Measurements from ENCODE around the gene POR.

Gene POR

DNA sequence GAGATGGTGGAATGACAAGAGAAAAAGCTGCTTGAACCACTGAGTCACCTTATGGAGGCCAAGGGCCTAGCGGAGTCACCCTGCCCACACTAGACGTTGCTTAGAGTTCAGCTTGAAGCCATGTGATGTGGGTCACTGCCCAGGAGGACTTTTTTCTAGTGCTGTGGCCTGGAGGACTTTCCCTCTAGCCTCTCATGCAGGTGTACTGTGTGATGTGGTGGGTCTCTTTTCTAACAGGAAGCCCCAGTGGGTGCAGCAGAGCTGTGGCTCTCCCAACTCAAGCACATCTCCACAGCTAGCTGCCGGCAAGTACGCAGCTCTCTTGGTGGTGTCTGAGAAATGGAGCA, 13.6 kb downstream of the POR start:
- Histone ChIP-seq H3K4ac (ENCODE audit: low read length) (no peak overlapping the region), H3K14ac (ENCODE audit: low read length) (no peak overlapping the region), H3K9me3 (replicated peaks in 1 of 2; ENCODE audit: control insufficient read depth in 2 of 2, insufficient read depth in 1 of 2, low read depth in 1 of 2, low read length in 2 of 2) (peaks cover 5% of the 10 kb centered on the region in 2 donors), H2BK120ac (ENCODE audit: low read depth, low read length) (no peak overlapping the region), H2AK5ac (ENCODE audit: low read depth, low read length) (no peak overlapping the region), H3K27ac (replicated peaks; ENCODE audit: low read length) (no peak overlapping the region), H3K36me3 (replicated peaks in 1 of 2; ENCODE audit: control insufficient read depth in 2 of 2, insufficient read depth in 2 of 2, low read length in 2 of 2) (peaks cover 2 to 7% of the 10 kb centered on the region in 2 donors), H2BK12ac (ENCODE audit: low read length) (no peak overlapping the region), H3K4me2 (ENCODE audit: insufficient read depth, low read length, poor library complexity, severe bottlenecking) (no peak overlapping the region), H4K8ac (ENCODE audit: low read depth, low read length) (no peak overlapping the region), H3K27me3 (ENCODE audit: control insufficient read depth in 3 of 3, insufficient read depth in 3 of 3, low read depth in 1 of 3, low read length in 3 of 3) (no peaks in the 10 kb centered on the region), H3K79me1 (ENCODE audit: low read depth, low read length) (peaks cover 2% of the 10 kb centered on the region), H3K18ac (ENCODE audit: low read length) (no peak overlapping the region), H2AFZ (ENCODE audit: low read length) (no peak overlapping the region), H3K23ac (ENCODE audit: low read depth, low read length, poor library complexity) (no peak overlapping the region), H3K4me3 (ENCODE audit: low read length in 2 of 2) (no peak overlapping the region), H2BK5ac (ENCODE audit: low read length) (no peak overlapping the region), H3K4me1 (ENCODE audit: control insufficient read depth in 2 of 2, insufficient read depth in 1 of 2, low read depth in 1 of 2, low read length in 2 of 2) (no peaks in the 10 kb centered on the region), H3K9ac (ENCODE audit: low read depth, low read length, poor library complexity) (no peak overlapping the region), H4K91ac (ENCODE audit: low read depth, low read length, poor library complexity) (no peak overlapping the region), H2BK15ac (ENCODE audit: low read length) (no peak overlapping the region)
- DNase-seq (ENCODE audit: low spot score): no peak
- no CpG with 5 or more reads among the region's 4 CpGs for WGBS, 2 donors (ENCODE audit: extremely low coverage in 2 of 2, insufficient read length in 2 of 2, insufficient replicate concordance in 1 of 2)

DNA sequence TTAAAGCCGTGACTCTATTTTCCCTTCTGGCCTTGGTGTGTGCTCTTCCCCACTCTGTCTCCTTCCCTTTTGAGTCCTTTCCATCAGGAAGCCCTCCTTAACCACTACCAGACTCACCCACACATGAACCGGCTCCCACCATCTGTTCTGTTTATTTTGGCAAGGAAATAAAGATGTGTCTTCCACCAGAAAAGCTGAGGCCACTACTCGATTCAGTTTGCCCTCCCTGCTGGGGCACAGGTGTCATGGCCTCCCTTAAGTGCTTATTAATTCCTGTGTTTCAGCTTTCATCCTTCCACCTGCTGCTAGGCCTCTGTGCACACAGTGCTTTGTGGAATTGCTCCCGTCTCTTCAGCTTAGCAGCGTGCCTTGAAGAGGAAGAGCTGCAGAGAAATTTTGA, 16.7 kb downstream of the POR start:
- no peak overlapping the region for H3K27ac ChIP-seq (replicated peaks; ENCODE audit: low read length)
- peaks cover 4 to 7% of the 10 kb centered on the region in 2 donors for H3K36me3 ChIP-seq (replicated peaks in 1 of 2; ENCODE audit: control insufficient read depth in 2 of 2, insufficient read depth in 2 of 2, low read length in 2 of 2)
- H3K4me2 ChIP-seq (ENCODE audit: insufficient read depth, low read length, poor library complexity, severe bottlenecking): no peak overlapping the region
- no peak overlapping the region for H3K18ac ChIP-seq (ENCODE audit: low read length)
- no peak overlapping the region for H3K14ac ChIP-seq (ENCODE audit: low read length)
- no peaks in the 10 kb centered on the region for H3K27me3 ChIP-seq (ENCODE audit: control insufficient read depth in 3 of 3, insufficient read depth in 3 of 3, low read depth in 1 of 3, low read length in 3 of 3)
- H3K4ac ChIP-seq (ENCODE audit: low read length): no peak overlapping the region
- no peak overlapping the region for H2BK12ac ChIP-seq (ENCODE audit: low read length)
- H4K8ac ChIP-seq (ENCODE audit: low read depth, low read length): no peak overlapping the region
- no peak for DNase-seq (ENCODE audit: low spot score)
- H4K91ac ChIP-seq (ENCODE audit: low read depth, low read length, poor library complexity): no peak overlapping the region
- no peak overlapping the region for H3K9ac ChIP-seq (ENCODE audit: low read depth, low read length, poor library complexity)
- H3K23ac ChIP-seq (ENCODE audit: low read depth, low read length, poor library complexity): no peak overlapping the region
- H3K9me3 ChIP-seq (replicated peaks in 1 of 2; ENCODE audit: control insufficient read depth in 2 of 2, insufficient read depth in 1 of 2, low read depth in 1 of 2, low read length in 2 of 2): peaks cover 7 to 11% of the 10 kb centered on the region in 2 donors
- no peaks in the 10 kb centered on the region for H3K4me1 ChIP-seq (ENCODE audit: control insufficient read depth in 2 of 2, insufficient read depth in 1 of 2, low read depth in 1 of 2, low read length in 2 of 2)
- H3K79me1 ChIP-seq (ENCODE audit: low read depth, low read length): peaks cover 3% of the 10 kb centered on the region
- H2BK120ac ChIP-seq (ENCODE audit: low read depth, low read length): no peak overlapping the region
- no CpG with 5 or more reads among the region's 5 CpGs for WGBS, 2 donors (ENCODE audit: extremely low coverage in 2 of 2, insufficient read length in 2 of 2, insufficient replicate concordance in 1 of 2)
- H2BK5ac ChIP-seq (ENCODE audit: low read length): no peak overlapping the region
- no peak overlapping the region for H2AK5ac ChIP-seq (ENCODE audit: low read depth, low read length)
- no peak overlapping the region for H3K4me3 ChIP-seq (ENCODE audit: low read length in 2 of 2)
- H2AFZ ChIP-seq (ENCODE audit: low read length): no peak overlapping the region
- no peak overlapping the region for H2BK15ac ChIP-seq (ENCODE audit: low read length)

DNA sequence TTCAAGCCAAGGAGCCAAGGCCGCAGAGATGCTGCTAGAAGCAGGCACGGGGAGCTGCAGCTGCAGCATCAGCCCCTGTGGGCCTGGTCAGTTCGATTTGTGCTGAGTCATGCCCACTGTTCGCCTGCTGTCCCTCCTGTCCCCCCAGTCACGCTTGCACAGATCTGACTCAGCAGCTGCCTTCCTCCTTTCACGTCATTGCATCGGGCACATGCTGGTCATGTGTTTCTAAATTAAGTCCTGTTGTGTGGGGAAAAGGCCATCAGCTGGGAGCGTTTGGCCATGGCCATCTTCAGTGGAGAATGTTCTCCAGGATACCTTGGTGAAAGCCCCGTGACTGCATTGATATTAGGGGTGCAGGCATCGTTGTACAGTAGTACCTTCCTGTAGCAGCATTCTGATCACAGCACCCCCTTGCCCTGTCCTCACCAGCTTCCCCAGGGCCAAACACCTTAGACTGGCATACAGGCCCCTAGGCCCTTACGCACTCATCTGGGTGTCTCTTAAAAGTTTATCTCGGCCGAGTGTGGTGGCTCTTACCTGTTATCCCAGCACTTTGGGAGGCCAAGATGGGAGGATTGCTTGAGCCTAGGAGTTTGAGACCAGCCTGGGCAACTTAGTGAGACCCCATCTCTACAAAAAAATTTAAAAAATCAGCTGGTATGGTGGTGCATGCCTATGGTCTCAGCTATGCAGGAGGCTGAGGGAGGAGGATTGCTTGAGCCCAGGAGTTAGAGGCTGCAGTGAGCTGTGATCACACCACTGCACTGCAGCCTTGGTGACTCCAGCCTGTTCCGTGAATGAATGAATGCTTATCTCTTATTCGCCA, 23.2 kb downstream of the POR start:
- peaks cover 3 to 5% of the 10 kb centered on the region in 2 donors for H3K36me3 ChIP-seq (replicated peaks in 1 of 2; ENCODE audit: control insufficient read depth in 2 of 2, insufficient read depth in 2 of 2, low read length in 2 of 2)
- H3K14ac ChIP-seq (ENCODE audit: low read length): peak overlapping the region; percentile 56
- no peak overlapping the region for H3K4ac ChIP-seq (ENCODE audit: low read length)
- DNase-seq (ENCODE audit: low spot score): no peak
- H3K4me2 ChIP-seq (ENCODE audit: insufficient read depth, low read length, poor library complexity, severe bottlenecking): no peak overlapping the region
- no peak overlapping the region for H2BK12ac ChIP-seq (ENCODE audit: low read length)
- no peaks in the 10 kb centered on the region for H3K27me3 ChIP-seq (ENCODE audit: control insufficient read depth in 3 of 3, insufficient read depth in 3 of 3, low read depth in 1 of 3, low read length in 3 of 3)
- H3K79me1 ChIP-seq (ENCODE audit: low read depth, low read length): peaks cover 10% of the 10 kb centered on the region
- H3K18ac ChIP-seq (ENCODE audit: low read length): peak overlapping the region; percentile 80
- peak overlapping the region; percentile 25 for H3K23ac ChIP-seq (ENCODE audit: low read depth, low read length, poor library complexity)
- H2BK120ac ChIP-seq (ENCODE audit: low read depth, low read length): peak overlapping the region; percentile 83
- peaks cover 0 to 5% of the 10 kb centered on the region in 2 donors for H3K4me1 ChIP-seq (ENCODE audit: control insufficient read depth in 2 of 2, insufficient read depth in 1 of 2, low read depth in 1 of 2, low read length in 2 of 2)
- H3K4me3 ChIP-seq (ENCODE audit: low read length in 2 of 2): no peak overlapping the region
- H2BK5ac ChIP-seq (ENCODE audit: low read length): no peak overlapping the region
- H2AK5ac ChIP-seq (ENCODE audit: low read depth, low read length): peak overlapping the region; percentile 83
- H2BK15ac ChIP-seq (ENCODE audit: low read length): no peak overlapping the region
- peaks cover 5% of the 10 kb centered on the region in 2 donors for H3K9me3 ChIP-seq (replicated peaks in 1 of 2; ENCODE audit: control insufficient read depth in 2 of 2, insufficient read depth in 1 of 2, low read depth in 1 of 2, low read length in 2 of 2)
- H3K9ac ChIP-seq (ENCODE audit: low read depth, low read length, poor library complexity): peak overlapping the region; percentile 63
- H4K91ac ChIP-seq (ENCODE audit: low read depth, low read length, poor library complexity): peak overlapping the region; percentile 56
- no peak overlapping the region for H2AFZ ChIP-seq (ENCODE audit: low read length)
- peak overlapping the region; percentile 65 for H4K8ac ChIP-seq (ENCODE audit: low read depth, low read length)
- no CpG with 5 or more reads among the region's 15 CpGs for WGBS, 2 donors (ENCODE audit: extremely low coverage in 2 of 2, insufficient read length in 2 of 2, insufficient replicate concordance in 1 of 2)
- H3K27ac ChIP-seq (replicated peaks; ENCODE audit: low read length): peak overlapping the region; percentile 3

DNA sequence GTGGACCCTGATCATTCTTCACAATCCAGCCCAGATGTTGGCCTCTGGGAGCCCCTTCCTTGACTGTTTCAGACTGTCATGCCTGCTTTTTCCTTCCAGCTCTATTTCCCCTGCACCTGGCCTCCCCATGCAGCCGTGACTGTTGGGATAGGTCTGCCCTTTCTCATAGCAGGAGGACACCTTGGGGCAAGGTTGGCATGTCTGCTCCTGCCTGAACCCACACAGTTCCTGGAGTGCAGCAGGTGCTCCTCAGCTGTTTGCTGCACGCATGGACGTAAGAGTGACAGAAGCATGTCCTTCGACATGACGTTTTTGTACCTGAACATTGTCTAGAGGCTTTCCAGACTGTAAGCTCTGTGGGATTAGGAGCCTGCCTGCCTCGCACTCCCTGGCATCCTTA, 24.0 kb downstream of the POR start:
- Histone ChIP-seq H4K8ac (ENCODE audit: low read depth, low read length) (no peak overlapping the region), H4K91ac (ENCODE audit: low read depth, low read length, poor library complexity) (no peak overlapping the region), H2AK5ac (ENCODE audit: low read depth, low read length) (no peak overlapping the region), H3K4me2 (ENCODE audit: insufficient read depth, low read length, poor library complexity, severe bottlenecking) (no peak overlapping the region), H3K18ac (ENCODE audit: low read length) (peak overlapping the region; percentile 15), H3K14ac (ENCODE audit: low read length) (no peak overlapping the region), H2BK15ac (ENCODE audit: low read length) (no peak overlapping the region), H3K4me1 (ENCODE audit: control insufficient read depth in 2 of 2, insufficient read depth in 1 of 2, low read depth in 1 of 2, low read length in 2 of 2) (peaks cover 0 to 5% of the 10 kb centered on the region in 2 donors), H3K4ac (ENCODE audit: low read length) (no peak overlapping the region), H2BK5ac (ENCODE audit: low read length) (no peak overlapping the region), H3K9ac (ENCODE audit: low read depth, low read length, poor library complexity) (no peak overlapping the region), H3K36me3 (replicated peaks in 1 of 2; ENCODE audit: control insufficient read depth in 2 of 2, insufficient read depth in 2 of 2, low read length in 2 of 2) (peaks cover 5% of the 10 kb centered on the region in 2 donors), H3K79me1 (ENCODE audit: low read depth, low read length) (peaks cover 10% of the 10 kb centered on the region), H2BK12ac (ENCODE audit: low read length) (no peak overlapping the region), H3K4me3 (ENCODE audit: low read length in 2 of 2) (no peak overlapping the region), H2AFZ (ENCODE audit: low read length) (no peak overlapping the region), H3K23ac (ENCODE audit: low read depth, low read length, poor library complexity) (peak overlapping the region; percentile 6), H3K27ac (replicated peaks; ENCODE audit: low read length) (no peak overlapping the region), H3K9me3 (replicated peaks in 1 of 2; ENCODE audit: control insufficient read depth in 2 of 2, insufficient read depth in 1 of 2, low read depth in 1 of 2, low read length in 2 of 2) (peaks cover 4 to 5% of the 10 kb centered on the region in 2 donors), H2BK120ac (ENCODE audit: low read depth, low read length) (no peak overlapping the region), H3K27me3 (ENCODE audit: control insufficient read depth in 3 of 3, insufficient read depth in 3 of 3, low read depth in 1 of 3, low read length in 3 of 3) (no peaks in the 10 kb centered on the region)
- no peak for DNase-seq (ENCODE audit: low spot score)
- no CpG with 5 or more reads among the region's 6 CpGs for whole genome bisulfite sequencing, 2 donors (ENCODE audit: extremely low coverage in 2 of 2, insufficient read length in 2 of 2, insufficient replicate concordance in 1 of 2)

Measured in neuronal stem cell (in vitro differentiated cells).